Measurements from ENCODE around the gene CYSRT1.

Gene CYSRT1

DNA sequence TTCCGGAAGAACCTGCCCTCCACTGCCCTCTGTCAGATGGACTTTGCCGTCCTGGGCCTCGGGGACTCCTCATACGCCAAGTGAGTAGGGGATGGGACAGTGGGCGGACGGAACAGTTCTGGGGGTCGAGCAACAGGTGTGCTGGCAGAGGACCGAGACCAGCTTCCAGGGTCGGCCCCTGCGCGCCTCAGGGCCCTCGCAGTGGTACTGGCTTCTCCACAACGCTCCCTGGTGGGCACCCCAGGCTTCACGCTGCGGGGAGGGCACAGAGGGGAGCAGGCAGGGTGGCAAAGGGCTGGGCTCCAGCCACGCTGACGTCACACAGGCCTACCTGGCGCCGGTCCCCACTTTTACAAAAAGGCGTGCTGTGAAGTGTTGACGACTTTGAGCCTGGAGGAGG, 12.5 kb upstream of the CYSRT1 start:
- DNase-seq (ENCODE audit: low spot score), result no peak

DNA sequence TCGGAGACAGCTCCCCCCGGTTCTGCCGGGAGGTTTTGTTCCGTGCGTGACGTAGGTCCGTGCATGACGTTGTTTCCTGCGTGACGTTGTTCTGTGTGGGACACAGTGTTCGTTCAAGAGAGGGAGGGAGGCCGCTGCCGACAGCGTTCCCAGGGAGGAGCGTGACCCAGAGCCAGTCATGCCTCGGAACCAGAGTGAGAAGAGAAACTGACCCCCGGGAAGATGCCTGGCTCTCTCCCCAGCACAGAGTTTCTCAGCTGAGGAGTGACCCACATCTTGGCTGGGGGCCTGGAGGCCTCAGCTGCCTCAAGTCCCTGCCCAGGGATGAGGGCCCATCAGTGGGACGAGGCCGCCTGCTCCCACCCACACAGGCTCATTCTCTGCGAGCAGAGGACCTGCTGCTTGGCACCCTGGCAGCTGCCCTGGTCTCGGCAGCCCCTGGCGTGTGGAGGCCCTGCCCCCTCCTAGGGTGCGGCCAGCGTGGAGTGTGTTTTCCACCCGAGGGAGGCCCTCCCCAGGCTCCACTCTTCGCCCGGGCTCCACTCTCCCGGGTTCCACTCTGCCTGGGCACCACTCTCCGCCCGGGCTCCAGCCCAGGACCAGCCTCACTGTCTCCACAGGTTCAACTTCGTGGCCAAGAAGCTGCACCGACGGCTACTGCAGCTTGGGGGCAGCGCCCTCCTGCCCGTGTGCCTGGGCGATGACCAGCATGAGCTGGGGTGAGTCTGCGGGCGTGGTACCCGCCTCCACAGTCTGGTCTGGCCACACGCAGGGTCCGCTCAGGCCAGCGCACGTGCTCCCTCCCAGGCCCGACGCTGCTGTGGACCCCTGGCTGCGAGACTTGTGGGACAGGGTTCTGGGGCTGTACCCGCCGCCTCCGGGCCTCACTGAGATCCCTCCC, 11.6 kb upstream of the CYSRT1 start:
- no peak for DNase-seq (ENCODE audit: low spot score)

- no peak for DNase-seq (ENCODE audit: low spot score)
Measured at GRCh38 chr9:137214620-137215019, 10.4 kb upstream of the CYSRT1 start.

GRCh38 chr9:137215196-137215986, 9.6 kb upstream of the CYSRT1 start:
- no peak for DNase-seq (ENCODE audit: low spot score)

GRCh38 chr9:137216188-137216965, 8.6 kb upstream of the CYSRT1 start:
- no peak for DNase-seq (ENCODE audit: low spot score)

DNA sequence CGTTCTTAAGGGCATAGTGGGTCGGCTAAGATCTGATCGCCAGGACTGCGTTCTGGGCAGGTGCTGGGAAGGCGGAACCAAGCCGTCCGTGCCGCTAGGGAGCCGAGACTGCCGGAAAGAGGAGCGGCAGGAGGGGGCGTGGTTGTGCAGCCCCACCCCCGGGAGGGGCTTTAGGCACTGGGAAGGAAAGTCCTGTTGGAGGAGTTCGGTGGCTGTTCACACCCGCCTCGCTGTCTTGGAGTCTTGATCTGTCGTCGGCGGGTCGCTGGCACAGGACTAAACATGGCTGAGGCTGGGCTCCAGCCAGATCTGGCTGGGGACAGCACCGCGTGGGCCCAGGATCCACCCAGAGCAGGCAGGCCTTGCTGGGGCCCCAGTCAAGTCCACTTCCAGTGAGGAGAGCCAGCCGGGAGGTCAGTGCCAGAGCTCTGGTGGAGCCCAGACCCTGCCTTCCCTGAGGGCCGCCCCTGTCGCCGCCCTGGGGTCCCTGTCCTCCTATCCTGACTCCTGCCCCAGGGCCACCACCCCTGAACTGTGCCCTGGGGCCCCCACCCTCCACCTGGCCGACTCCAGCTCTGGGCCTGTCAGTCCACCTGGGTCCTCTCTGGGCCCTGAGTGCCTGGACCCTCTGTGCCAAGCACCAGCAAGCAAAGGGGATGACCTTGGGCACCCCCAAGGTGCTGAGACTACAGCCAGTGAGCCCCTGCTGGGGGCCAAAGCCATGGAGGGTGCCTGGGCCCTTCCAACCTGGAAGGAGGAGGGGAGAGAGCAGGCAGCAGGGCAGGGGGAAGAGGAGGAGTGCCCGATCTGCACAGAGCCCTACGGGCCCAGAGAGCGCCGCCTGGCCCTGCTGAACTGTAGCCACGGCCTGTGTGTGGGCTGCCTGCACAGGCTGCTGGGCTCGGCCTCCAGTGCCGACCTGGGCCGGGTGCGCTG, 7.4 kb upstream of the CYSRT1 start:
- DNase-seq (ENCODE audit: low spot score), result no peak

GRCh38 chr9:137218212-137218753, 6.7 kb upstream of the CYSRT1 start:
- DNase-seq (ENCODE audit: low spot score), result no peak

- DNase-seq (ENCODE audit: low spot score), result no peak
Measured at GRCh38 chr9:137218754-137219271, 6.2 kb upstream of the CYSRT1 start.

DNA sequence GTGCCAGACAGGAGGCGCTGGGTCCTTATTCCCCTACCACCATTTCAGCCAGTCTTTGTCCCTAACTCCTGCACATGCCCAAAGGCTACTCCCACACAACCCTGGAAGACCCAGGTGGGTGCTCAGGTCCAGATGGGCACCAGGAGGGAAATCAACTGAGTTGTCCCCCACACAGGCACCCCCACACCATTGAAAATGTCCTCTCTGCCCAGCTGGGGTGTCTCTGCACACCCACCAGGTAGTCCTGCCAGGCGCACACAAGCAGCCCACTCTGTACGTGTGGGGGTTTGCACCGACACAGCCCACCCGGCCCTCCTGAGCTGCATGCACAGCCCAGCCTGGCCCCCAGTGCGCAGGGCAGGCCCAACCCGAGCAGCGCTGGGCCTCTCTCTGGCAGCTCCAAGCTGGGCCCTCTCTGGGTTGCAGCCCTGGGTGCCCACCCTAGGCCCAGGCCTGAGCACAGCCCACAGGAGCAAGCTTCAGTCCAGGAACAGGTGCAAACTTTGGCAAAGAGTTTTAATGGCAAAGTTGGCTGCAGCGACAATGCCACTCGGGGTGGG, 5.1 kb upstream of the CYSRT1 start:
- DNase-seq (ENCODE audit: low spot score), result no peak

GRCh38 chr9:137220317-137221094, 4.5 kb upstream of the CYSRT1 start:
- no peak for DNase-seq (ENCODE audit: low spot score)

DNA sequence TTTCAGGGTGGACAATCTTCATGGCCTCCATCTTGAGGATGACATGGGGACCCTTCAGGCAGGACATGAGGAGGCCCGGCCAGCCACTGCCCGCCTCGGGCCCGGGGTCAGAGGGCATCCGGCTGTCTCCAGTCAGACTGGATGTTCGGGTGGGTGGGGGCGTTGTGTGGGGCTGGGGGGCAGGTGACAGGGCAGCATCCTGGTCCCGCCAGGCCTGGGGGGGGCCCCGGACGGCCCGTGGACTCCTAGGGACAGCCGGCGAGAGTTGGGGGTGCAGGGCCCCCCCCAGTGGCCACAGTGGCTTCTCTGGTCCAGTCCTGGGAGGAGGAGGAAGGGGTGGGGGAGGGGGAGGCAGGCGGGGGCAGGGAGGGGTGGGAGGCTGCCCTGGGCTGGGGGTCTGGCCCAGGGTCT, 3.9 kb upstream of the CYSRT1 start:
- no peak for DNase-seq (ENCODE audit: low spot score)

DNA sequence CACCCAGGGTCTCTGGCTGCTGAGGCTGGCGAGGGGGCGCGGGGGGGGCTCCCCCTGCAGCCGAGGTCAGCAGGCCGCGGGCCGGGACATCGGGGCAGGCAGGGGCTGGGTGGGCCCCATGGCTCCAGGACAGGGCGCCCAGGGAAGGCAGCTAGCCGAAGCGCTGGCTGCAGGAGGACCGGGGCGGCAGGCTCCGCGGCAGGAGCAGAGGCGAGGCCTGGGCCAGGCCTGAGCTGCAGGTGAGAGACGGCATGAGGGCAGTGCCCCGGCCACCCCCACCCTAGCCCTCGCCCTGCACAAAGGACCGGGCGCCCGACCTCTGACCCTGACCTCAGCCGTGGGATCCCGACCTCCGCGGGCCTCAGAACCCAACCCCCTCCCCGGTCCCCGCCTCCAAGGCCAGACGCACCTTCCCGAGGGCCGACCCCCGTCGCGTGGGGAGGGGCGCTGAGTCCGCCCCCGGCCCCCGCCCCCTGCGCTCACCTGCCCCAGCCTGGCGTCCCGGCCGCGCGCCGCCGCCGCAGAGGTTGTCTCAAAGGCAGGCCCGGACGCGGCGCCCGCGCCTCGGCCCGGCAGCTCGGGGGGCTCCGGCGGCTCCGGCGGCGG, 3.4 kb upstream of the CYSRT1 start:
- DNase-seq (ENCODE audit: low spot score), result no peak

GRCh38 chr9:137222190-137223077, 2.5 kb upstream of the CYSRT1 start, which contains the start of gene RNF208:
Gene RNF208, minus strand, starts transcription at chr9:137222240. Its CDS starts 1,028 bp downstream, at chr9:137221212.
- no peak for DNase-seq (ENCODE audit: low spot score)

- DNase-seq (ENCODE audit: low spot score), result peak; percentile 99
Measured at GRCh38 chr9:137223078-137223970, 1.6 kb upstream of the CYSRT1 start.

GRCh38 chr9:137225699-137226331, 841 bp downstream of the CYSRT1 start:
- DNase-seq (ENCODE audit: low spot score), result no peak

GRCh38 chr9:137226338-137227053, 1.5 kb downstream of the CYSRT1 start:
- DNase-seq (ENCODE audit: low spot score), result no peak

Measured in CD4-positive, alpha-beta T cell treated with Interleukin-2 at 100 ng/mL for 4 hours (primary cell).